Measurements from ENCODE around the gene CREB3L4.

Gene CREB3L4

DNA sequence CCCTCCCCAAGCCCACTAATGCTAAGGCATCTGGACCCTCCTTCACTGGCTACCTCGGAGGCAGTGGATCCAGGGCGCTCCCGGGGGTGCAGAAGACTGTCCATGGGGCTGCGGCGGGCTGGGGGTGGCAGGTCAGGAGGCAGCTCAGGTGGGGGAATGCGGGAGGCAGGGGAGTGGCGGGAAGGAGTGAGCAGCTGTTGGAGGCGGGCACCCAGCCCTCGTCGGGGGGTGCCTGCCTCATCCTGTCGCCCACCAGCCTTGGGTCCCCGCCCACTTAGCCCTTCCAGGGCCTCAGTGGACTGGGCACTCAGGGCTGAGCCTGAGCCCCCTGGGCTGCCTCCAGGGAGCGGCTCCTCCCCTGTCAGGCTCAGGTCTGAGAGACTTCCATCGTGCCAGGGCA, 34.3 kb upstream of the CREB3L4 start:
- H3K9me3 ChIP-seq (ENCODE audit: control insufficient read depth, low read length): no peaks in the 10 kb centered on the region
- no peak overlapping the region for H3K27ac ChIP-seq
- H3K4me1 ChIP-seq: no peaks in the 10 kb centered on the region
- H2AFZ ChIP-seq: no peak overlapping the region
- H3K9ac ChIP-seq: no peak overlapping the region
- no peak overlapping the region for H3K4me3 ChIP-seq (ENCODE audit: low read depth, low read length)
- H3K4me2 ChIP-seq (ENCODE audit: low read length): no peak overlapping the region
- TF ChIP-seq, protein P1, sequence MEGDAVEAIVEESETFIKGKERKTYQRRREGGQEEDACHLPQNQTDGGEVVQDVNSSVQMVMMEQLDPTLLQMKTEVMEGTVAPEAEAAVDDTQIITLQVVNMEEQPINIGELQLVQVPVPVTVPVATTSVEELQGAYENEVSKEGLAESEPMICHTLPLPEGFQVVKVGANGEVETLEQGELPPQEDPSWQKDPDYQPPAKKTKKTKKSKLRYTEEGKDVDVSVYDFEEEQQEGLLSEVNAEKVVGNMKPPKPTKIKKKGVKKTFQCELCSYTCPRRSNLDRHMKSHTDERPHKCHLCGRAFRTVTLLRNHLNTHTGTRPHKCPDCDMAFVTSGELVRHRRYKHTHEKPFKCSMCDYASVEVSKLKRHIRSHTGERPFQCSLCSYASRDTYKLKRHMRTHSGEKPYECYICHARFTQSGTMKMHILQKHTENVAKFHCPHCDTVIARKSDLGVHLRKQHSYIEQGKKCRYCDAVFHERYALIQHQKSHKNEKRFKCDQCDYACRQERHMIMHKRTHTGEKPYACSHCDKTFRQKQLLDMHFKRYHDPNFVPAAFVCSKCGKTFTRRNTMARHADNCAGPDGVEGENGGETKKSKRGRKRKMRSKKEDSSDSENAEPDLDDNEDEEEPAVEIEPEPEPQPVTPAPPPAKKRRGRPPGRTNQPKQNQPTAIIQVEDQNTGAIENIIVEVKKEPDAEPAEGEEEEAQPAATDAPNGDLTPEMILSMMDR (IDR thresholded peaks at IDR 0.05): no peak
- H3K79me2 ChIP-seq: no peaks in the 10 kb centered on the region
- H3K27me3 ChIP-seq (ENCODE audit: control insufficient read depth, insufficient read depth, low read length): no peaks in the 10 kb centered on the region
- no peaks in the 10 kb centered on the region for H3K36me3 ChIP-seq (ENCODE audit: control insufficient read depth, insufficient read depth, low read length)

DNA sequence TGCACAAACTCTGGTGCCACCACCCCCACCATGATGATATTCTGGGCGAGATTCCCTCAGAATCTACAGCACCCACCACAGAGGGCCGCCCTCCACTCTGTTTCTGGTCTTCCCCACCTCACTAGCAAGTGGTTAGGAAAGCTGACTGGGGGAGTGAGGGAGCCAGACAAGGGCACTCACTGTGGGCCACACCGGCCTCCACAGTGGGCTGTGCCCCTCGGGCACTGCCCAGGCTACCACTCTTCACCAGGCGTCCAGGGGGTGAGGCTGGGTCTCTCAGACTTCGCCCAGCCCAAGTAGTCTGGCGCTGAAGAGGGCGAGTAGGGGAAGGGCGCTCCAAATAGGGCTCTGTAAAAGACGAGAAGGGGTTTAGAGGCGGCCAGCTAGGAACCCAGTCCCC, 33.7 kb upstream of the CREB3L4 start:
- Histone ChIP-seq H3K27me3 (ENCODE audit: control insufficient read depth, insufficient read depth, low read length) (no peaks in the 10 kb centered on the region), H3K79me2 (no peaks in the 10 kb centered on the region), H2AFZ (no peak overlapping the region), H3K4me2 (ENCODE audit: low read length) (no peak overlapping the region), H3K9me3 (ENCODE audit: control insufficient read depth, low read length) (no peaks in the 10 kb centered on the region), H3K36me3 (ENCODE audit: control insufficient read depth, insufficient read depth, low read length) (no peaks in the 10 kb centered on the region), H3K27ac (no peak overlapping the region), H3K4me1 (no peaks in the 10 kb centered on the region), H3K4me3 (ENCODE audit: low read depth, low read length) (no peak overlapping the region), H3K9ac (no peak overlapping the region)
- TF ChIP-seq, protein P1 (IDR thresholded peaks at IDR 0.05): no peak

DNA sequence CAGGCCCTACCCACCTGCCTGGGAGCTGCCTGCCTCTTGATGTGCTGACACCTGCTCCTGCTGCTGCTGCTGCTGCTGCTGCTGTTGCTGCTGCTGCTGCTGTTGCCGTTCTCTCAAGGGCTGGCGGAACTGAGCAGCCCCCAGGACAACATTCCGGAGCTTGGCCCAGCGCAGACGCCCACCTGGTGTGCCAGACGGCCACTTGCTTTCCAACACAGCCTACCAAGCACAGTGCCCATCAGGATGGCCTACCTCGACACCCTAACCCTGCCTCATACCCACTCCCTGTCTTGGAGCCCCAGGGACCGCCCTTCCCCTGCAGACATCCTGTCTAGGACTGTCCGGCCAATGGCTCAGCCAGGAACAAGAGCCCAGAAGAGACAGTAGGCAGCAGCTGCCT, 33.0 kb upstream of the CREB3L4 start:
- H3K9ac ChIP-seq: no peak overlapping the region
- no peaks in the 10 kb centered on the region for H3K9me3 ChIP-seq (ENCODE audit: control insufficient read depth, low read length)
- no peaks in the 10 kb centered on the region for H3K79me2 ChIP-seq
- H3K4me3 ChIP-seq (ENCODE audit: low read depth, low read length): no peak overlapping the region
- no peak overlapping the region for H3K27ac ChIP-seq
- no peak overlapping the region for H2AFZ ChIP-seq
- no peak overlapping the region for H3K4me2 ChIP-seq (ENCODE audit: low read length)
- TF ChIP-seq, protein P1 (IDR thresholded peaks at IDR 0.05): no peak
- no peaks in the 10 kb centered on the region for H3K4me1 ChIP-seq
- no peaks in the 10 kb centered on the region for H3K36me3 ChIP-seq (ENCODE audit: control insufficient read depth, insufficient read depth, low read length)
- no peaks in the 10 kb centered on the region for H3K27me3 ChIP-seq (ENCODE audit: control insufficient read depth, insufficient read depth, low read length)

DNA sequence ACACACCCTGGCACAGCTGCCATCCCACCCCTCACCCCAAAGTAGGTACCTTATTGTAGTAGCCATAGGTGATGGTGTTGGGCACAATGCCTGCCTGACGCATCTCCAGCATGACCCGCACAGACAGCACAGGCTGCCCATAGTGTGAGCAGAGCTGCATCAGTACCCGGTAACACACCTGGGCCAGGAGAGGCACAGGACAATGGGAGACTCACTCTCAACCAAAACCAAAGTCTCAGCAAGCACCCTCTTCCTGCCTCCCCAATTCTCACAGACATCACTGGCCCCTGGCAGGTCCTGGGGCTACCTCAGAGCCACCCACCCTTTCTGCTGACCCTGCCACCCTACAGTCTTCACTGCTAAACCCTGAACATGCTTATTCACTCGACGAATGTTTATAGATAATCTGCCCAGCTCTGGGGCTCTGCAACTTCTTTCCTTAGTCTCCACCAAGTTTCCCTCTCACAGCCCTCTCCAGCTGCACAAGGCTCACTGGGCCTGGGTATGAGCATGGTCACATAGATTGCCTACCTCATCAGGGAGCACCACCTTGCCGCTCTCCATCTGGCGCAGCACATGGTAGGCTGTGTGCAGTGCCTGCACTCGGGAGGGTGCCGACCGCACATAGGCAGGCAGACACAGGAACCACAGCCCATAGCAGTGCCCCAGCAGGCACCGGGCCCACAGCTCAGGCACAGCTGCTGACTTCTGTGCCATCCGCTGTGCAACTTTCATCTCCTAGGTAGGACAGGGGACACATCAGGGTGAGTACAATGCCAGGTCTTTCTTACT, 31.5 kb upstream of the CREB3L4 start:
- Histone ChIP-seq H3K4me3 (ENCODE audit: low read depth, low read length) (no peak overlapping the region), H2AFZ (no peak overlapping the region), H3K27me3 (ENCODE audit: control insufficient read depth, insufficient read depth, low read length) (no peaks in the 10 kb centered on the region), H3K79me2 (no peaks in the 10 kb centered on the region), H3K4me1 (no peaks in the 10 kb centered on the region), H3K4me2 (ENCODE audit: low read length) (no peak overlapping the region), H3K9ac (no peak overlapping the region), H3K36me3 (ENCODE audit: control insufficient read depth, insufficient read depth, low read length) (no peaks in the 10 kb centered on the region), H3K9me3 (ENCODE audit: control insufficient read depth, low read length) (no peaks in the 10 kb centered on the region), H3K27ac (no peak overlapping the region)
- TF ChIP-seq, protein P1 (IDR thresholded peaks at IDR 0.05): no peak

DNA sequence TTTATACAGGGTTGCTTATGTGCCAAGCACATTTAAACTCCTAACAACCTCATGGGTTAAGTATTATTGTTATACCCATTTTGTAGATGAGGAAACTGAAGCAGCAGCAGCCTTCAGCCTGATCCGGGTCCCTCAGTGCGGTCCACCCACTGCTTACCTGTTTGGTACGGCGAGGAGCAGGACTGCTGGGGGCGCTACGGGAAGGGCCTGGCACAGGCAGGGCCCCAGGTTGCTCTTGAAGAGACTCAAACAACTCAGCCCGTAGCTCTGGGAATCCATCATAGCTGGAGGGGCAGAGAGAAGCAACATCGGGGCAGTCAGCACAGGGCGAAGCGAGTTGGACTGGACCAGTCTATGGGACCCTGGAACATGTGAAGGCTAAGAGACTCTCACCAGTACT, 30.4 kb upstream of the CREB3L4 start:
- H3K9me3 ChIP-seq (ENCODE audit: control insufficient read depth, low read length): no peaks in the 10 kb centered on the region
- H3K27me3 ChIP-seq (ENCODE audit: control insufficient read depth, insufficient read depth, low read length): no peaks in the 10 kb centered on the region
- no peak overlapping the region for H2AFZ ChIP-seq
- H3K79me2 ChIP-seq: no peaks in the 10 kb centered on the region
- H3K4me3 ChIP-seq (ENCODE audit: low read depth, low read length): no peak overlapping the region
- no peak overlapping the region for H3K4me2 ChIP-seq (ENCODE audit: low read length)
- H3K36me3 ChIP-seq (ENCODE audit: control insufficient read depth, insufficient read depth, low read length): no peaks in the 10 kb centered on the region
- no peaks in the 10 kb centered on the region for H3K4me1 ChIP-seq
- no peak overlapping the region for H3K9ac ChIP-seq
- H3K27ac ChIP-seq: no peak overlapping the region
- TF ChIP-seq, protein P1 (IDR thresholded peaks at IDR 0.05): no peak
